Measurements from ENCODE around the gene FOXN1.

The FOXN1 gene

GRCh38 chr17:28532050-28532960, 26.2 kb downstream of the FOXN1 start:
- H3K27ac Mint-ChIP-seq, result peak overlapping the region; percentile 96
- no peak for DNase-seq
- peak overlapping the region; percentile 55 for H3K4me3 Mint-ChIP-seq
- no peaks in the 10 kb centered on the region for H3K36me3 Mint-ChIP-seq (ENCODE audit: low read depth)
- peaks cover 76% of the 10 kb centered on the region for H3K4me1 Mint-ChIP-seq
- no peak for TF ChIP-seq CTCF (IDR thresholded peaks at IDR 0.05)
- no peaks in the 10 kb centered on the region for H3K9me3 Mint-ChIP-seq
- peaks cover 12% of the 10 kb centered on the region for H3K27me3 Mint-ChIP-seq (ENCODE audit: low read depth, poor library complexity)

GRCh38 chr17:28533091-28533807, 27.1 kb downstream of the FOXN1 start:
- Mint-ChIP-seq H3K36me3 (ENCODE audit: low read depth) (no peaks in the 10 kb centered on the region), H3K9me3 (no peaks in the 10 kb centered on the region), H3K27me3 (ENCODE audit: low read depth, poor library complexity) (peaks cover 10% of the 10 kb centered on the region), H3K27ac (peak overlapping the region; percentile 85), H3K4me3 (no peak overlapping the region), H3K4me1 (peaks cover 76% of the 10 kb centered on the region)
- no peak for DNase-seq
- TF ChIP-seq CTCF (IDR thresholded peaks at IDR 0.05), result no peak

GRCh38 chr17:28534740-28535375, 28.7 kb downstream of the FOXN1 start:
- no peak for DNase-seq
- Mint-ChIP-seq H3K27ac (no peak overlapping the region), H3K36me3 (ENCODE audit: low read depth) (no peaks in the 10 kb centered on the region), H3K4me1 (peaks cover 62% of the 10 kb centered on the region), H3K4me3 (no peak overlapping the region), H3K27me3 (ENCODE audit: low read depth, poor library complexity) (peaks cover 3% of the 10 kb centered on the region), H3K9me3 (no peaks in the 10 kb centered on the region)
- TF ChIP-seq CTCF (IDR thresholded peaks at IDR 0.05), result no peak

- TF ChIP-seq CTCF (IDR thresholded peaks at IDR 0.05), result no peak
- Mint-ChIP-seq H3K9me3 (no peaks in the 10 kb centered on the region), H3K4me3 (no peak overlapping the region), H3K27ac (no peak overlapping the region), H3K27me3 (ENCODE audit: low read depth, poor library complexity) (peaks cover 3% of the 10 kb centered on the region), H3K4me1 (peaks cover 47% of the 10 kb centered on the region), H3K36me3 (ENCODE audit: low read depth) (no peaks in the 10 kb centered on the region)
- DNase-seq, result no peak
Measured at GRCh38 chr17:28536532-28537218, 30.5 kb downstream of the FOXN1 start.

- Mint-ChIP-seq H3K9me3 (no peaks in the 10 kb centered on the region), H3K36me3 (ENCODE audit: low read depth) (no peaks in the 10 kb centered on the region), H3K4me1 (peaks cover 41% of the 10 kb centered on the region), H3K4me3 (no peak overlapping the region), H3K27ac (no peak overlapping the region), H3K27me3 (ENCODE audit: low read depth, poor library complexity) (peaks cover 3% of the 10 kb centered on the region)
- no peak for DNase-seq
- no peak for TF ChIP-seq CTCF (IDR thresholded peaks at IDR 0.05)
Measured at GRCh38 chr17:28537219-28537610, 31.1 kb downstream of the FOXN1 start.
